Activated T-cell treated with anti-CD3 and anti-CD28 coated beads for 1 hour (primary cell): Measurements from ENCODE around the gene GPR37L1.
"Not testable (repeated sequence)": the region's sequence is repeated elsewhere in the genome, so short reads cannot be mapped to it uniquely, and the experiment has no call there.

Experiments
- DNase-seq: peaks from one replicate; pipeline ENCODE4 v3.0.0-alpha.2; 2020; ENCODE audit warnings: low read depth

GPR37L1 gene

DNA sequence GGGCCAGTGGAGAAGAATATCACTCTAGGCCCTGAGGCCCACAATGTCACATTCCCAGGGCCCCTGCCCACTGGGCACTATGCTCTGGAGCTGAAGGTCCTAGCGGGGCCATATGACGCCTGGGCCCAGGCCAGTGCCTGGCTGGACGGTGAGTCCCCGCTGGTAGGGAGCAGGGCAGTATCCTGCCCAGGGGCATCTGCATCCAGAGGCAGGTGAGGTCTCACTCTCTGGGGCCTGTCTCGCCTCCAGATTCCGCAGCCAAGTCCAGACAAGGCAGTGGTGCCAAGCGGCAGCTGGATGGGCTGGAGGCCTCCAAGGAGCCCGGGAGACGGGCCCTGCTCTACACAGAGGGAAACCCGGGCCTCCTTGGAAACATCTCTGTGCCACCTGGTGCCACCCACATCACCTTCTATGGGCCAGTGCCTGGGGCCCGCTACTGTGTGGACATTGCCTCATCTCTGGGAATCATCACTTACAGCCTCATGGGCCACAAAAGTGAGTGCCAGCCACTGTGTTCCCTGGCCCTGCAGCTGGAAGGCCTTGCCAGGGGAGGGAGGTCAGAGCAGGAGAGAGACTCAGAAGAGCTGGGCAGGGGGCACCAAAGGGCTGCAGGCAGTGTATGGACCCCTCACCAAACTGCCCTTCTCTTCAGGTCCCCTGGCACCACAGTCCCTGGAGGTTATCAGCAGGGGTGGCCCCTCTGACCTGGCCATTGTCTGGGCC is 48.7 kb downstream of the GPR37L1 start:
- no peak for DNase-seq

GRCh38 chr1:202172015-202172355 is 49.3 kb downstream of the GPR37L1 start:
- DNase-seq: no peak

DNA sequence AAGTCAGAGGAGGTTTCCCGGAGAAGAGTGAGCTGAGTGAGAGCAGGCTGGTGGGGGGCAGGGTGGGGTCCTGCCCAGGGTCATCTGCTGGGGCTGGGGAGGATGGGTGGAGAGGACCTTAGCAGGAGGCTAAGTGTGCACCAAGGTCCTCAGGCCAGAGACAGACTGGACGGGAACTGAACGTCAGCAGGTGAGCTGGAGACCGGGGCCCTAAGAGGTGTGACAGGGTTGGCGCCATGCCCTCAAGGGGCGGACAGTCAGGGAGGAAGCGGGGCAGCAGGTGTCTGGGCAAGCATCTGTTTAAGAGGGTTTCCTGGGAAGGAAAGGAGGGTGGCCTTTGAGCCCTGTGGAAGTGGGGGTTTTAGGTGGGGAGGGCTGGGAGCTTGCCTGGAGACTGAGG is 51.3 kb downstream of the GPR37L1 start:
- DNase-seq: no peak

DNA sequence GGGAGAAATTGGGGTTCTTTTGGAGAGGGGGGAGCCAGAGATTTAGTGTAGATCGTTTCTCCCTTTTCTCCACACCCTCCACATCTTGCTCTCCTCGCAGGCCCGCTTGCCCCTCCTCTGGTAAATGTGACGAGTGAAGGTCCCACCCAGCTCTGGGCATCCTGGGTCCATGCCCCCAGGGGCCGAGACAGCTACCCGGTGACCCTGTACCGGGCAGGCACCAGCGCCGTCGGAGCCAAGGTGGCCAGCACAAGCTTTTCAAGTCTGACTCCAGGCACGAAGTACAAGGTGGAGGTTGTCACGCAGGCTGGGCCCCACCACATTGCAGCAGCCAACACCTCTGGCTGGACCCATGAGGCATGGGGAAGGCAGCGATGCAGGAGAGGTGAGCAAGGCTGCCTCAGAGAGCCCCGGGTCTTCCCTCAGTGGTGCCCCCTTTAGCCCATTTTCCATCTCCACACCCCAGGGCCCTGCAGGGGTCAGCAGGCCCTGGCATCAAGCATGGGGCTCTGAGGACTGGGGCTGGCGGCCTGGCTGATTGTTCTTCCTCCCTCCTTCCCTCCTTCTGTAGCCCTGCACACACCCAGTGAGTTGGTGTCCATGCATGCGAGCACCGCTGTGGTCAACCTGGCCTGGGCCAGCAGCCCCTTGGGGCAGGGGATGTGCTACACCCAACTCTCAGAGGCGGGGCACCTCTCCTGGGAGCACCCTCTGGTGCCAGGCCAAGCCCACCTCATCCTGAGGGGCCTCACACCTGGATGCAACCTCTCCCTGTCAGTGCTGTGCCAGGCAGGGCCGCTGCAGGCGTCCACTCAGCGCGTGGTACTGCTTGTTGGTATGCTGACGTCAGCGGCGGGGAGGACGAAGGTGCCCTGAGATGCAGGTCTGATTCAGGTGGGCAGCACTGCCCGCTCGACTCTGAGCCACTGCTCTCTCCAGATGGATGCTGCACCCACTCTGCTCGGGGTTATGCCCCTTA is 54.5 kb downstream of the GPR37L1 start:
- no peak for DNase-seq

DNA sequence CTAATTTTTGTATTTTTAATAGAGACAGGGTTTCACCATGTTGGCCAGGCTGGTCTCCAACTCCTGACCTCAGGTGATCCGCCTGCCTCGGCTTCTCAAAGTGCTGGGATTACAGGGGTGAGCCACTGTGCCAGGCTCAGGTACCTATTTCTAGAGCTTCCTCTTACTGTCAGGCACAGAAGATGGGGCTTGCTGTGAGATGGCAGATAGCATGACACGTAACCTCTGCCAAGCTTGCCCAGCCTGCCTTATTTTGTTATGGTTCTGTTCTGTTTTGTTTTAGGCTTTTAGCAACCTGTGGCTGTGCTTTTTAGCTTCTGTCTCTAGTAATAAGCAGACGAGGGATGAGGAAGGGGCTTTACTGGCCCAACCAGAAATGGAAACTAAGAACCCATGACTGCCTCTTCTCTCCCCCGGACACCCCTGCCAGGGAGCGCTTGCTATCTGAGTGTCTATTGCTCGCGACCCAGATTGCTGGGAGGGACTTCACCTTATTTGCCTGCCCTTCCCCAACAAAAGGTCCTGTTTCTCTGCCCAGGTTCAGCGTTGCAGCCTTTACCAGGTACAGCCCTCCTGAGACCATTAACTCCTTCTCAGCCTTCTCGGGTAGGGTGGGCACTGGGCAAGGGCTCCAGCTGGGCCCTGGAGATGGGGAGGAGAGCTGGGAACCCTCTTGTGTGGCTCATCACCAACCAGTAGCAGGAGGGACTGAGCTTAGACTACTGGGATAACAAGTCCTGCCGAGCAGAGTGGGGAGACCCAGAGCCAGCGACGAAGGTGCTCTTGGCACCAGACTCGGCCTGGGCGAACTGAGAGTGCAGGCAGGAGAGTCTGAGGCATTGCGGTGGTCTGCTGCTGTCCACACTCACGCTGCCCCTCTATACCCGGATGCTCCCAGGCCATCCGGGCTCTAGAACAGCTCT is 57.4 kb downstream of the GPR37L1 start:
- no peak for DNase-seq

DNA sequence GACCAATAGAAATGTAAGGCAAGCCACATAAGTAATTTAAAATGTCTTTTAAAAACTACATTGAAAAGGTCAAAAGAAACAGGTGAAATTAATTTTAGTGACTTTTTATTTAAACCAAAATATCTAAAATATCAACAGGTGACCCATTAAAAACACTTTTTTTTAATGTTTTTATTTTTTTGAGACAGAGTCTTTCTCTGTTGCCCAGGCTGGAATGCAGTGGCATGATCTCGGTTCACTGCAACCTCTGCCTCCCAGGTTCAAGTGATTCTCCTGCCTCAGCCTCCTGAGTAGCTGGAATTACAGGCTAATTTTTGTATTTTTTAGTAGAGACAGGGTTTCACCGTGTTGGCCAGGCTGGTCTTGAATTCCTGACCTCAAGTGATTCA is 58.0 kb downstream of the GPR37L1 start:
- not testable (repeated sequence) for DNase-seq

GRCh38 chr1:202181586-202181985 is 58.9 kb downstream of the GPR37L1 start:
- no peak for DNase-seq

- DNase-seq: no peak
Observed at GRCh38 chr1:202182040-202182877, 59.5 kb downstream of the GPR37L1 start.
